Central memory CD8-positive, alpha-beta T cell (primary cell): ENCODE measurements around the gene NEGR1.
"Not testable (repeated sequence)": the region's sequence is repeated elsewhere in the genome, so short reads cannot be mapped to it uniquely, and the experiment has no call there.

Experiments used
- ATAC-seq: fragments of 150-1000 bp; cut with Tn5 transposase; replicated peaks from 2 replicates; pipeline ENCODE4 v1.10.0; 2022; ENCODE audit warnings: mild to moderate bottlenecking, moderate FRiP score, moderate number of reproducible peaks; ENCODE audit not compliant: poor library complexity, severe bottlenecking; ENCODE audit errors: extremely low read depth
- DNase-seq, 2 donors: peaks; one replicate each; pipeline ENCODE4 v3.0.0; 2021; ENCODE audit warnings: low spot score in 2 of 2
- H3K27ac Mint-ChIP-seq: one replicate; pipeline ENCODE4 v1.8.0; 2022; ENCODE audit warnings: low read depth, mild to moderate bottlenecking, moderate library complexity, mixed read lengths
- H3K27me3 Mint-ChIP-seq: one replicate; pipeline ENCODE4 v1.8.0; 2022; ENCODE audit warnings: mixed read lengths
- H3K36me3 Mint-ChIP-seq: one replicate; pipeline ENCODE4 v1.8.0; 2022; ENCODE audit warnings: mild to moderate bottlenecking, moderate library complexity, mixed read lengths; ENCODE audit not compliant: insufficient read depth
- H3K4me1 Mint-ChIP-seq: one replicate; pipeline ENCODE4 v1.8.0; 2022; ENCODE audit warnings: mixed read lengths
- H3K4me3 Mint-ChIP-seq: one replicate; pipeline ENCODE4 v1.8.0; 2022; ENCODE audit warnings: mild to moderate bottlenecking, moderate library complexity, mixed read lengths
- H3K9me3 Mint-ChIP-seq: one replicate; pipeline ENCODE4 v1.8.0; 2022; ENCODE audit warnings: mixed read lengths

Gene NEGR1

DNA sequence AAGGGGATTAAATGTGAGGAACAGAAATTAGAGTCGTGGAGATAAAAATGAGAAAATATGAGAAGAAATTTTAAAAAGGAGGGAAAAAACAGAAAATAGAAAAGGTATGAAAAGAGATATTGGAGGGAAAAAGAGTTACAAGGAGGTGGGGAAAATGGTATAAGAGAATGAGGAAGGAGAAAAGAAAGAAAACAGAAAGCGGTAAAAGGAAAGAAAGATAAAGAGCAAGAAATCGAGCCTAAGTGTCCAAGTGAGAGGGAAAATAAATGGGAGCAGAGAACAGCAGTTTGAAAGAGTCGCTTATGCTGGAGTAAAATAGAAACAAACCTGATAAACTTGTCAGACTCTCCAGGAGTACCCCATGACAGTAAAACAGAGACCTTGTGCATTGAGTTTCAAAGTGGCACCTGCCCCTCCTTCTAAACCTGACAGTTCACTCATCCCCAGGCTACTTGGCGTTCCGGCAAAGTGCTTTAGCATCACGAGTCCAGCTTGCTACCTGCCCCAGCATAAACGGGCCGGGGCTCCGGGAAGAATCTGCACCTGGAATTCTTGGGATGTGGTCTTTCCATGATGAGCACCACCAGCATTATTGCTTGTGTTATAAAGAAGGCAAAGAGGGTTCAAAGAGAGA, 585 bp downstream of the NEGR1 start:
- Mint-ChIP-seq H3K27ac (no peak overlapping the region), H3K4me1 (peaks cover 7% of the 10 kb centered on the region), H3K4me3 (no peak overlapping the region), H3K27me3 (peaks cover 17% of the 10 kb centered on the region), H3K36me3 (peaks cover 3% of the 10 kb centered on the region), H3K9me3 (peaks cover 6% of the 10 kb centered on the region)
- DNase-seq (no peak), ATAC-seq (no peak)

DNA sequence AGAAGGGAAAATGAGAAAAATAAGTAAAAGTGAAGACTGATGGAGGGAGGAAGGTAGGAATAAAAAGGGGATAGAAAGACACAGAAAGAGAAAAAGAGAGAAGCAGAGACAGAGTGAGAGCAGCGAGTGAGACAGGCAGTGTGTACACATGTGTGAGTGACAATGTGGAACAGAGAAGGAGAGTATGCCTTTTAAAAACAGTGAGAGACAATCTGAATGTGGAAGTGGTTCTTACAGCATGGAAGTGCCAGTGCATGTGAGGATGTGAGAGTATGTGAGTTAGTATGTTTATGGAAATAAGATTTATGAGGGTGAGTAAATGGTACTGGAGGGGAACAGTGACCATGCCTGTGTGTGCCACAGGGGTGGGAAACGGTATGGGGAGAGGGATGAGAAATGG, 1.2 kb downstream of the NEGR1 start:
- peaks cover 17% of the 10 kb centered on the region for H3K27me3 Mint-ChIP-seq
- DNase-seq: no peak
- peaks cover 7% of the 10 kb centered on the region for H3K4me1 Mint-ChIP-seq
- peaks cover 3% of the 10 kb centered on the region for H3K36me3 Mint-ChIP-seq
- no peak overlapping the region for H3K27ac Mint-ChIP-seq
- ATAC-seq: no peak
- no peak overlapping the region for H3K4me3 Mint-ChIP-seq
- H3K9me3 Mint-ChIP-seq: peaks cover 6% of the 10 kb centered on the region

DNA sequence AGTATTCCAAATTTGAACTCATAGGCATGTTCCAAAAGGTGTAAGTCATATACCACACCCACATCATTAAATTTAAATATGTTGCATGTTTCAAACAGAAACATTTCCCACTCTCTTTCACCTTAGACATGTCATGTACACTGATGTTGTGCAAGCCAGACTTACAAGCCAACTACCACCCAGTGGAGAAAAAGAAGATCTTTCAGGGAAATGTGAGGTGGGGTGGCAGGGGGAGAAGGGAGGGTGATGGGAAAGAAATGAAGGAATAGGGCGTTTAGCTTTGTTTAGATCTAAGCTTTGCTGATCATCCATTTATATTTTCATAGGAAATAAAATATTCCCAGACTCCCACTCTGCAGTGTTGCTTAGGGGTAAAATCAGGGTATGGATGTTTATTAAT, 1.6 kb downstream of the NEGR1 start:
- Mint-ChIP-seq H3K4me1 (peaks cover 7% of the 10 kb centered on the region), H3K4me3 (no peak overlapping the region), H3K9me3 (peaks cover 6% of the 10 kb centered on the region), H3K36me3 (peaks cover 3% of the 10 kb centered on the region), H3K27me3 (peaks cover 17% of the 10 kb centered on the region), H3K27ac (no peak overlapping the region)
- ATAC-seq: no peak
- no peak for DNase-seq

DNA sequence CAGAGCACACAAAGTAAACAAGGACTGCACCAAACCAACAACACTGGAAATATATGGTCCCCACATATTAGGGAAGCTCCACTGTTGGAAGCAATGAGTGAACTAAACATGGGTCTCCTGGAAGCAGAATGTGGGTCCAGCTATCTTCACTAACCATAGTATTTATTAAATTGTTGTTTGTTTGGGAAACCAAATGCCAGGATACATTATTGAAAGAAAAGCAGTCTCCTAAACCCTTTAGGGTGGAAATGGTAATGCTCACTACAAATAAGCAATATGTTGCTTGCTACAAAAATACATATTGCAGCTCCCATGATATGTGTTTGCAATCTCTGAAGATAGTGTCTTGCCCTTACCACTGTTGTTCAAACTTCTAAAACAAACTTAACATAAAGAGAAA, 2.2 kb downstream of the NEGR1 start:
- no peak overlapping the region for H3K27ac Mint-ChIP-seq
- H3K27me3 Mint-ChIP-seq: peaks cover 17% of the 10 kb centered on the region
- DNase-seq: no peak
- H3K9me3 Mint-ChIP-seq: peaks cover 6% of the 10 kb centered on the region
- H3K36me3 Mint-ChIP-seq: peaks cover 3% of the 10 kb centered on the region
- H3K4me3 Mint-ChIP-seq: no peak overlapping the region
- no peak for ATAC-seq
- H3K4me1 Mint-ChIP-seq: peaks cover 7% of the 10 kb centered on the region

DNA sequence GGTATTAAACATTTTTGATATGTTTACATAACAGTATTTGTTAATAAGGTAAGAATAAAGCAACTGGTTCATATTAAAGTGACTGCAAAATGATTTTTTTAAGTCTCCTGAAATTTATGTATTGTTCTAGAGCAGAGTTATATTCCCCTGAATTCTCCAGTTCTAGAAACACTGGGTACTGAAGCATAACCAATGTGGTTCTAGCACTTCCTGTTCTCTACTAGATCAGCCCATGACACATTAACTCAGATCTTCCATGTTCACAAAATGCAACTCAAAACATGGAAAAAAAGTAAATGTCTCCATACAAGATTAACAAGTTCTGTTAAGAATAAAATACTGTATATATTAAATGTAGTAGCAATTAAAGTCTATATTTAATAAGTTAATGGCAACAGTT, 3.9 kb downstream of the NEGR1 start:
- ATAC-seq: no peak
- Mint-ChIP-seq H3K36me3 (peaks cover 3% of the 10 kb centered on the region), H3K4me3 (no peak overlapping the region), H3K27me3 (peaks cover 17% of the 10 kb centered on the region), H3K4me1 (peaks cover 7% of the 10 kb centered on the region), H3K27ac (no peak overlapping the region), H3K9me3 (peaks cover 11% of the 10 kb centered on the region)
- no peak for DNase-seq

DNA sequence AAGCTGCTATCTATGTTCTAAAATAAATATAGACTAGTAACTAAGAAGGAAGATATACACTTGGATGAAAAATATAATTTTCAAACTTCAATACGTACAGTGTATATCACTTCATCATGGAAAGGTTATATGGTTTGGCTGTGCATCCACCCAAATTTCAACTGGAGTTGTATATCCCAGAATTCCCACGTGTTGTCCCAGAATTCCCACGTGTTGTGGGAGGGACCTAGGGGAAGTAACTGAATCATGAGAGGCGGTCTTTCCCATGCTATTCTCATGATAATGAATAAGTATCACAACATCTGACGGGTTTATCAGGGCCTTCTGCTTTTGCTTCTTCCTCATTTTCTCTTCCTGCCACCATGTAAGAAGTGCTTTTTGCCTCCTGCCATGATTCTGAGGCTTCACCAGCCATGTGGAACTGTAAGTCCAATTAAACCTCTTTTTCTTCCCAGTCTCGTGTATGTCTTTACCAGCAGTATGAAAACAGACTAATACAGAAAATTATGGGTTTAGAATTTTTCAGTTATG, 10.7 kb downstream of the NEGR1 start:
- ATAC-seq (no peak), DNase-seq (no peak)
- no peaks in the 10 kb centered on the region for H3K36me3 Mint-ChIP-seq
- no peaks in the 10 kb centered on the region for H3K4me1 Mint-ChIP-seq
- peaks cover 20% of the 10 kb centered on the region for H3K9me3 Mint-ChIP-seq
- no peak overlapping the region for H3K4me3 Mint-ChIP-seq
- no peak overlapping the region for H3K27ac Mint-ChIP-seq
- H3K27me3 Mint-ChIP-seq: no peaks in the 10 kb centered on the region

DNA sequence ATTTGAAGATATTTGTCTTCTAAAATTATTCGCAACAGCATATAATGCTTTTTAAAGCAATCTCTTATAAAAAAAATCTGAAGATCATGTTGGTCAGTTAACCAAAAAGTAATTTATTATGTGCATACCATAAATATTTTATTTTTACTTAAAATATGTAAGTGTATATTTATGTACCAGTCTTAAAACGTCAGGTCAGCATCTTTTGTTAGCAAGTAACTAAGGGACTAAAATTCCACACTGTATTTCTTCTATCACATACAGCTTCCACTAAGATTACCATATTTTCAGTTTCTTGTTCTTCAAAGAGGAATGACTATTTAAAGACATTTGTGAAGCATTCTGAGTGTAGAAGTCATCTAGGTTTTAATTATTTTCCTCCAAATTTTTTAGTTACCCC, 19.6 kb downstream of the NEGR1 start:
- Mint-ChIP-seq H3K9me3 (peaks cover 6% of the 10 kb centered on the region), H3K36me3 (no peaks in the 10 kb centered on the region), H3K4me3 (no peak overlapping the region), H3K27ac (no peak overlapping the region), H3K4me1 (no peaks in the 10 kb centered on the region), H3K27me3 (no peaks in the 10 kb centered on the region)
- no peak for DNase-seq
- no peak for ATAC-seq

DNA sequence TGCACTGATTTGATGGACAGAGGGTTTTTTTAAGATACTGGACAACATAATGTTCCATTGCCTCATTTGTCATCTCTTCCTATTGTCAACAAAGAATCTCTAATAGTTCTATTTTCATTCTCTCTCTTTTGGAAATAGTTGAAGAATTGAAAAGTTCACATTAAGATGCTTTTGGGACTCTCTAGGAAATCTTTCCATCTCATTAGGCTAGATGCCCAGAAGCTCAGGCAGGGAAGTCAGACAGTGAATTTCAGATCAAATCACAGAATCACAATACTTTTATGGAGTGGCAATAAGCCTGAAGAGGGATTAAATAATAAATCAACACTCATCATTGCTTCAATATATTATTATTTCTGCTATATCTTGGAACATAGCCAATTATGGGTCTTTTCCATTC, 29.2 kb downstream of the NEGR1 start:
- ATAC-seq (no peak), DNase-seq (no peak)
- no peaks in the 10 kb centered on the region for H3K4me1 Mint-ChIP-seq
- H3K27ac Mint-ChIP-seq: no peak overlapping the region
- H3K27me3 Mint-ChIP-seq: no peaks in the 10 kb centered on the region
- H3K36me3 Mint-ChIP-seq: no peaks in the 10 kb centered on the region
- peaks cover 19% of the 10 kb centered on the region for H3K9me3 Mint-ChIP-seq
- no peak overlapping the region for H3K4me3 Mint-ChIP-seq

DNA sequence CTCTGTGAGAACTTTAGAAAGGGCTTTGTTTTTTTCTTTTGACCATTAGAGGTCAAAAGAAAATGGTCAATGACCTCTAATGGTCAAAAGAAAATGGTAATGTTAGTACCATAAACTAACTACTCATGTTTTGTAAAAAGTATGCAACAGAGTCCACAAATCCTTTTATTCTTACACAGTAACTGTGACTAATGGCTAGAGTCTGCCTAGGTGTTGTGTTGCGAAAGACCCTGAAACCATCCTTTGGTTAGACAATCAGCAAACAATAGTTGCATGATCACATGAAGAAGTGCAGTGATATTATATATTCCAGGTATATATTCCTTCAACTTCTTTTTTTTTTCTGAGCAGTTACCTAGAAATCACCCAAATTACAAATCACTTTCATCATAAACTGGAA, 40.9 kb downstream of the NEGR1 start:
- Mint-ChIP-seq H3K36me3 (no peaks in the 10 kb centered on the region), H3K9me3 (peaks cover 6% of the 10 kb centered on the region), H3K4me3 (no peak overlapping the region), H3K27ac (no peak overlapping the region), H3K4me1 (no peaks in the 10 kb centered on the region), H3K27me3 (no peaks in the 10 kb centered on the region)
- DNase-seq: no peak
- ATAC-seq: no peak

DNA sequence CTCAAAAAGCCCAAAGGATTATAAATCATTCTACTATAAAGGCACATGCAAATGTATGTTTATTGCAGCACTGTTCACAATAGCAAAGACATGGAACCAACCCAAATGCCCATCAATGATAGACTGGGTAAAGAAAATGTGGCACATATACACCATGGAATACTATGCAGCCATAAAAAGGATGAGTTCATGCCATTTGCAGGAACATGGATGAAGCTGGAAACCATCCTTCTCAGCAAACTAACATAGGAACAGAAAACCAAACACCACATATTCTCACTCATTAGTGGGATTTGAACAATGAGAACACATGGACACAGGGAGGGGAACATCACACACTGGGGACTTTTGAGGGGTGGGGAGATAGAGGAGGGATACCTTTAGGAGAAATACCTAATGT, 46.4 kb downstream of the NEGR1 start:
- not testable (repeated sequence) for DNase-seq, H3K4me1 Mint-ChIP-seq, H3K27me3 Mint-ChIP-seq, H3K36me3 Mint-ChIP-seq, ATAC-seq, H3K4me3 Mint-ChIP-seq, H3K27ac Mint-ChIP-seq
- peaks cover 18% of the 10 kb centered on the region for H3K9me3 Mint-ChIP-seq

DNA sequence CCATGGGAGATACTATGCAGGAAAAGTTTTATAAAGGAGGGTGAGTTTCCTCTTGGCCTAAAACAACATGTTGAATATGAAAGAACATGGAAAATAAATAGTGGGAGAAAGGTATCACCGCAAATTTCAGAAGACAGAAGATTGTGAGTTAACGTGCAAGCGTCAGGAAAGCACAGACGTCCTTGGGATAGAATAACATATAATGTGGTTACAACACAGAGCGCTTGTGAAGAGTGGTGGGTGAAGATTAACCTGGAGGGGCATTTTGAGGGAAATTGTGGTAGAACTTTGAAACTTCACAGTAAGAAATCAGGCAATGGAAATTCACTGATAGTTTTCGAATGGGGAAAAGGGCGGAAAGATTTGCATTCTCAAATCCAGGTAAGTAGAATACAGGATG, 47.3 kb downstream of the NEGR1 start:
- ATAC-seq: no peak
- H3K9me3 Mint-ChIP-seq: peaks cover 15% of the 10 kb centered on the region
- no peak for DNase-seq
- no peaks in the 10 kb centered on the region for H3K4me1 Mint-ChIP-seq
- no peak overlapping the region for H3K4me3 Mint-ChIP-seq
- H3K36me3 Mint-ChIP-seq: no peaks in the 10 kb centered on the region
- no peak overlapping the region for H3K27ac Mint-ChIP-seq
- H3K27me3 Mint-ChIP-seq: no peaks in the 10 kb centered on the region

DNA sequence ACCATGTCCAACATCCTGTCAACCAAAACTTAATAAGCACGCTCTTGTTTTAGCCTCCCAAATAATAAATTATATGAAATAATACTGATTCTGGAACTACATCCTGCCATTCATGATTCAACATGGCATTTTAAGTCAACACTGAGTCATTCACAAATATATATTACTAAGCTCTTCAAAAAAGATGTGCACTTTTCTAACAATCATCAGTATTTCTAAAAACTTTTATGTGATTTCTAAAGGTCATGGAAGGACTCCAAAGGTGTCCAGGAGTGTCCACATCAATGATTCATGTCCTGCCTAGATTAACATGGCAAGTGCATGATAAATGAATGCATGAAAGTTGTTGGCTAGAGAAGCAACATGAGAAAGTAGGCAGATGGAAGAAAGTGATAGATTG, 51.6 kb downstream of the NEGR1 start:
- H3K4me3 Mint-ChIP-seq: no peak overlapping the region
- DNase-seq: no peak
- no peaks in the 10 kb centered on the region for H3K36me3 Mint-ChIP-seq
- no peak for ATAC-seq
- no peaks in the 10 kb centered on the region for H3K27me3 Mint-ChIP-seq
- peaks cover 16% of the 10 kb centered on the region for H3K9me3 Mint-ChIP-seq
- H3K4me1 Mint-ChIP-seq: no peaks in the 10 kb centered on the region
- H3K27ac Mint-ChIP-seq: no peak overlapping the region

DNA sequence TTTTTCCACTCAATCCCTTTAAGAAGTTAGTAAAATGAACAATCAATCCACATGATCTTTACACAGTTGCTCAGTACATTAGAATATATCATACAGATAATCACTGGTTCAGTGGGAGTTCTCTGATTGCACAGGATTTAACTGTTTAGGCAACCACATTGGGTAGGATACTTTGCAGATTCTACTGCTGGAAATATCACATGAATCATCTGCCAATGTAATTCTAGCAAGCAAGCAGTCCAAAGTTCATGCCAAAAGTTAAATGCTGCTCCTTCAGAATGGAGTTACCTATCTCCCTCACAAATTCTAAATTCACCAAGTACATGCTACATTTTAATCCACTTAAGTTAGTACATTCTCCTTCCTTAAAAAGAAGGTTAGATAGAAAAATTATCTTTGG, 52.4 kb downstream of the NEGR1 start:
- H3K4me3 Mint-ChIP-seq: no peak overlapping the region
- peaks cover 11% of the 10 kb centered on the region for H3K9me3 Mint-ChIP-seq
- H3K27me3 Mint-ChIP-seq: no peaks in the 10 kb centered on the region
- H3K36me3 Mint-ChIP-seq: no peaks in the 10 kb centered on the region
- ATAC-seq: no peak
- no peak for DNase-seq
- no peaks in the 10 kb centered on the region for H3K4me1 Mint-ChIP-seq
- H3K27ac Mint-ChIP-seq: no peak overlapping the region
